ENCODE data around the gene DHRS12. TPM values are rescaled to one million over a fixed set of nuclear protein-coding genes. Genes with fewer than 3 reads are reported as not detected.

DHRS12 gene
- total RNA-seq, 1 experiment from 2014 or later: 8.8 TPM

GRCh38 chr13:51806566-51806965 lies 2.6 kb upstream of the DHRS12 start:
- H3K79me2 ChIP-seq (ENCODE audit: insufficient read depth, low read length): no peaks in the 10 kb centered on the region
- H3K9me3 ChIP-seq (ENCODE audit: control insufficient read depth, low read depth, low read length): no peaks in the 10 kb centered on the region
- no peak overlapping the region for H4K8ac ChIP-seq (replicated peaks; ENCODE audit: insufficient read length, low read depth, low read length)
- H3K56ac ChIP-seq (ENCODE audit: insufficient read length, low read depth, low read length): no peak overlapping the region
- no peak for TF ChIP-seq CTCF (conservative IDR thresholded peaks at IDR 0.05)
- H3K18ac ChIP-seq (ENCODE audit: insufficient read length, low read depth, low read length): no peak overlapping the region
- H3K4me2 ChIP-seq (ENCODE audit: insufficient read depth, insufficient read length, low read length): no peak overlapping the region
- no peak overlapping the region for H3T11ph ChIP-seq (ENCODE audit: low read length)
- no peak overlapping the region for H2BK15ac ChIP-seq (ENCODE audit: low read depth, low read length)
- H2BK20ac ChIP-seq (ENCODE audit: low read depth, low read length, poor library complexity, severe bottlenecking): no peak overlapping the region
- no peaks in the 10 kb centered on the region; the same call in none of the 2 replicates for H3K27me3 Mint-ChIP-seq (ENCODE audit: low read depth)
- peaks cover 4% of the 10 kb centered on the region for H3K23me2 ChIP-seq (ENCODE audit: insufficient read length, low read depth, low read length, poor library complexity, severe bottlenecking)
- H2BK5ac ChIP-seq (ENCODE audit: insufficient read length, low read length): no peak overlapping the region
- no peaks in the 10 kb centered on the region for H3K79me1 ChIP-seq (ENCODE audit: insufficient read depth, low read depth, low read length, poor library complexity, severe bottlenecking)
- H2BK12ac ChIP-seq (ENCODE audit: insufficient read length, low read depth, low read length): no peak overlapping the region
- H3K4me1 Mint-ChIP-seq: peaks cover 35 to 40% of the 10 kb centered on the region in 2 experiments
- H2BK120ac ChIP-seq (ENCODE audit: low read depth, low read length, poor library complexity, severe bottlenecking): no peak overlapping the region
- no peak overlapping the region for H4K91ac ChIP-seq (ENCODE audit: insufficient read length, low read depth, low read length)
- peaks cover 0 to 2% (median 0%) of the 10 kb centered on the region in 3 experiments; a peak in 2 of 7 replicates for H3K36me3 Mint-ChIP-seq (ENCODE audit: insufficient read depth in 1 of 3, low read depth in 3 of 3)
- no peaks in the 10 kb centered on the region for H3K27me3 ChIP-seq (ENCODE audit: insufficient read depth, low read length)
- H4K5ac ChIP-seq (ENCODE audit: insufficient read length, low read depth, low read length): no peak overlapping the region
- no peak overlapping the region for H3K4me3 Mint-ChIP-seq
- WGBS (ENCODE audit: extremely low coverage, insufficient read length, low lambda C conversion rate): no CpG with 5 or more reads among the region's 2 CpGs
- no peak overlapping the region for H3K27ac Mint-ChIP-seq
- no peak overlapping the region for H3K27ac ChIP-seq (ENCODE audit: insufficient read length, low read depth, low read length)
- H3K9ac ChIP-seq (ENCODE audit: extremely low read depth, insufficient read length, low read length): no peak overlapping the region
- H2AK5ac ChIP-seq (ENCODE audit: insufficient read length, low read length): no peak overlapping the region
- H3K4ac ChIP-seq (ENCODE audit: low read depth, low read length): no peak overlapping the region
- H3K14ac ChIP-seq (ENCODE audit: insufficient read depth, low read length): no peak overlapping the region
- H4K20me1 ChIP-seq (ENCODE audit: control insufficient read depth, insufficient read depth, insufficient read length): no peaks in the 10 kb centered on the region
- H3K9me3 Mint-ChIP-seq: no peaks in the 10 kb centered on the region
- no peak for DNase-seq
- H2AFZ ChIP-seq (ENCODE audit: low read length): no peak overlapping the region
- no peak overlapping the region for H3K23ac ChIP-seq (ENCODE audit: insufficient read length, low read depth, low read length)
- peaks cover 3% of the 10 kb centered on the region; the same call in 1 of the 2 replicates for H3K4me1 ChIP-seq (ENCODE audit: insufficient read depth, low read length)
